NCI-H510A treated with DMSO at 0.1 percent for 48 hours (cell line): ENCODE results near the gene PHOSPHO2.

Source experiments
- DNase-seq: peaks from one replicate; lab custom pipeline; 2025; lab: John Stamatoyannopoulos, UW

PHOSPHO2 gene

DNA sequence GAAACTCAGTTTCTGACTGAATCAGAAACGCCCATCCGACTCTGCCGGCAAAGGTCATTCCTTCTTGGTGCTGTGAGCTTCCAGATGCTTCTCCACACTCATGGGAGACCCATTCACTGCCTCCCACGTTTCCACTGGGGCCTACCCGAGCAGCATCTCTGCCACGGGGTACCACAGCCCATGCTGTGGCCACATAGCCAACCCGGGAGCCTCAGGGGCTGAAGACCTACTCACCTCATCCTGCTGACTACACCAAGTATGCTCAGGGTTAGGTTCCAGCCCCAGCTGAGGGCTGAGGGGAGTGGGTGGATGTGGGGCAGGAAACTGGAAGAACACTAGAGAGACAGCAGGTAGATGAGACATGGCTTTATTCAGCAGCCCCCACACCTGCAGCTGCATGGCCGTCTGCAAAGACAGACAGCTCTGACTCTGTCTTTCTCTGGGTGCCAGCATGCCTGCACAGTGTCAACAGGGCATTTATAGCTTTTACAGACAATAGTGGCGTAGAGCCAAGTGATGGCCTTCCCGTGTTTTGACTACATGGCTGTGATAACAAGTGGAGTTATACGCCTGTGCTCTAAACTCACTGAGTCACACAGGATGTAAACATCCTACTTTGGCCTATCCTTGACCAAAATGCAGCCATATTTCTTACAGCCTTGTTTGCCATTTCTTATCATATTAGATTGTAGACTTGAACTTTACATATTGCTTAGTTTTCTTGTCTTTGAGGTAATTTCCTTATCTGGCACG lies 22.8 kb downstream of the PHOSPHO2 start:
- DNase-seq = peak; percentile 82

DNA sequence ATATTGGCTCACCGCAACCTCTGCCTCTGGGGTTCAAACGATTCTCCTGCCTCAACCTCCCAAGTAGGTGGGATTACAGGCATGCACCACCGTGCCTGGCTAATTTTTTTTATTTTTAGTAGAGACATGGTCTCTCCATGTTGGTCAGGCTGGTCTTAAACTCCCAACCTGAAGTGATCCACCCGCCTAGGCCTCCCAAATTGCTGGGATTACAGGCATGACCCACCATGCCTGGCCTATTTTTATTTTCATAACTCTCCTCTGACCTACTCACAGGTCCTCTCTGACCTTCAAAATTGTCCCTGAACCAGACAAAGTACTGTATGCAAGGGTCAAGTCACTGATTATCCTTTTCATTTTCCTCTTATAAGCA lies 23.4 kb downstream of the PHOSPHO2 start:
- DNase-seq = no peak

DNA sequence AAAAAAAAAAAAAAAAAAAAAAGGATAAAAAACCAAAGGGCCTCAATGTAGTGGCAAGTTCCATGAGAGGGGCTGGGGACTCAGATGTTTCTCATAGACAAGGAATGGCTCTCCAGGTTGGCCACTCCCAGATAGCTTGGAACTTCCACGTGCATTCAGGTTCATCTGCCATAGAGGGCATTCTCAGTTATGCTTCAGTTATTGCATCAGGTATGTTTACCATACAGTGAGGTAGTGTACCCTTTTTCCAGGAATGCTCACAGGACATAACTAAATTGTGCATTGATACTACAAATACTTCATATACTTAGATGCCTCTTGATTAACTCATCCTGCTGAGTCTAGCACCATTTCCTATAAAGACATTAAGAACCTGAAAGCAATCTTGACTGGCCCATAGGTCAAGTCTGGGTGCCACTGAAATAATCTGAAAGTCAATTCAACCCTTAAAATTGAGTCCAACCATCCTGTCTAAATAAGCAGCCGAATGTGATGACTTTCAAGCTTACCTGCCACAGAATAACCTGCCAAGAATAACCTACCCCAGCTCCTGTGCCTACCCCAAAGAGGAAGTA lies 24.7 kb downstream of the PHOSPHO2 start:
- DNase-seq = peak; percentile 33

DNA sequence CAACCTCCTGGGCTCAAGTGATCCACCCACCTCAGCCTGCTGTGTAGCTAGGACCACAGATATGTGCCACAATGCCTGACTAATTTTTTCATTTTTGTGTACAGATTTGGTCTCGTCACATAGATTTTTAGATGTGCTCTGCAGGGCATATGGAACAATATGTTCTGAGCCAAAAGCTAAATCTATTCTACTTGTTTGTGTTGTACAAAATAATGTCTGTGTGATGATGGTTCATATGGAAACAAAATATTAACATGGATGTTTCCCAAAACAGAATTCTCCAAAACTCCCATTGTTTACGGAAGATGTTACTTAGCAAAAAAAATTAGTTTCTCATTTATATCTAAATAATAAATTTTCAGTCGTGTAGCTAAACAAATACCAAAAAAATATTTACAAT lies 26.7 kb downstream of the PHOSPHO2 start:
- DNase-seq = no peak

DNA sequence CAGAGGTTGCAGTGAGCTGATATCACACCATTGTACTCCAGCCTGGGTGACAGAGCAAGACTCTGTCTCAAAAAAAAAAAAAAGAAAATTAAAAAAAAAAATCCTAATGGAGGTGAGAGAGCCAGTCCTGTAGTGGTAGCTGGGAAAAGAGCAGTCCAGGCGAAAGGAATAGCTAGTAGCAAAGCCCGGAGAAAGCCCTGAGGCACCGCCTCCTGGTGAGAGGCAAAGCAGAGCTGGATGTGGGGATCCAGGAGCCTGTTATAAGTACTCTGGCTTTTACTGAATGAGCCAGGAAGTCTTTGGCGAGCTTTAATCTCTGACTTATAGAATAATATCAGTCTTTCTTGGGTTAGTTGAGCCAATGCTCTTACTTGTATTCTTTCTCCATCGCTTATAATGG lies 32.8 kb downstream of the PHOSPHO2 start:
- DNase-seq = peak; percentile 26

DNA sequence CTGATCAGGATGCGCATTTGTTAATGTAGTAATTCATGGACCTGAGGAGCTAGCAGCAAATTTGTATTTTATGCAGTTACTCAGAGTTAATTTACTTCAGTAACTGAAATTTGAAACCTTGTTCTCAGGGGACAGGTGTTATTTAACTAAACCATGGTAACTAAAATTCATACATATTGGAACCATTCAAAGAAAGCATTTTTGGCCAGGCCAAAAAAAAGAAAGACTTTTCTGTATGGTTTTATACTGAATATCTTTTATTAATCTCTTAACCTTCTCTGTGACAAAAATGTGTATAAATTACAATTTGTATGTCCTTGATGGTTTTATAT lies 35.0 kb downstream of the PHOSPHO2 start:
- no peak for DNase-seq

DNA sequence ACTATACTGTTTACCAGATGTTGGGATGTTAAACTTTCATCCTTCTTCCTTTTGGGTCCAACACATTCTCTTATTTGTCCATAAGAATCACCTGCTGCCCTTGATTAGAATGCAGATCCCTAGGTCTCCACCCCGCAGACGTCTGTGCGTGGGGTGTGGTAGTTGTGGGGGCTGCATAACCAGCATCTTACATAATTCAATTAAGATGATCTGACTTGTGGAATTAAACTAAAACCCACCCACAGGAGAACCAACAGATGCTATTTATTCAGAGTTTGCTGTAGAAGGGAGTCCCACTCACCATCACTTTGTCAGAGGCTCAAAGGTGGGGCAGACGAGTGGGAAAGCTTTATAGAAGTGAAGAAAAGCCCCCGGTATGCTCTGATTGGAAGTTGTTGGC lies 37.8 kb downstream of the PHOSPHO2 start:
- DNase-seq = no peak

DNA sequence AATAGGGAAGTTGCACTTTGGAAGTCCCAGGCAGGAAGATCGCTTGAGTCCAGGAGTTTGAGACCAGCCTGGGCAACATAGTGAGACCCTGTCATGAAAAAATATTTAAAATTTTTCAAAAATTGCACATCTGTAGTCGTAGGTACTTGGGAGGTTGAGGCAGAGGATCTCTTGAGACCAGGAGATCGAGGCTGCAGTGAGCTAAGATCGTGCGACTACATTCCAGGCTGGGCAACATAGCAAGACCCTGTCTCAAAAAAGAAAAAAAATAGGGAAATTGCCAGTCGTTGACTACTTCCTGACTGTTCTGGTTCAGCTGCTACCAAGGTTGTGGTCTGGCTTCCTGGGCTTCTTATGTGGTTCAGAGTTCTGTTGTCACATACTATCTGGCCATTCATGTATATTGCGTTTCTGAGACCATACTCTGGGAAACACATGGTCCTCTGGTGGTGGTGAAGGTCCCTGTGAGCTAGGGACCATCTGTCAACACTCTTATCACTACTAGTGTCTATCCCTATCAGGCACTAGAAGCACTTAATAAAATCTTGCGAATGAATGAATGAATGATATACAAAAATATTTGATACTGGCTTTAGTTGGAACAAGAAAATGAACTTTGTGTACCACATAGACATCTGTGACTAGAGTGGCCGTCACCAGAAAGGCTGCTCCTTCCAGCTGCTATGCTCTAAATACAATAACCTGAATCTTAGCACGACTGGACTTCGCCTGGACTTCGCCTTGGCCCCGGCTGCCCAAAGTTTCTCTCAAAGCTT lies 38.5 kb downstream of the PHOSPHO2 start:
- no peak for DNase-seq

DNA sequence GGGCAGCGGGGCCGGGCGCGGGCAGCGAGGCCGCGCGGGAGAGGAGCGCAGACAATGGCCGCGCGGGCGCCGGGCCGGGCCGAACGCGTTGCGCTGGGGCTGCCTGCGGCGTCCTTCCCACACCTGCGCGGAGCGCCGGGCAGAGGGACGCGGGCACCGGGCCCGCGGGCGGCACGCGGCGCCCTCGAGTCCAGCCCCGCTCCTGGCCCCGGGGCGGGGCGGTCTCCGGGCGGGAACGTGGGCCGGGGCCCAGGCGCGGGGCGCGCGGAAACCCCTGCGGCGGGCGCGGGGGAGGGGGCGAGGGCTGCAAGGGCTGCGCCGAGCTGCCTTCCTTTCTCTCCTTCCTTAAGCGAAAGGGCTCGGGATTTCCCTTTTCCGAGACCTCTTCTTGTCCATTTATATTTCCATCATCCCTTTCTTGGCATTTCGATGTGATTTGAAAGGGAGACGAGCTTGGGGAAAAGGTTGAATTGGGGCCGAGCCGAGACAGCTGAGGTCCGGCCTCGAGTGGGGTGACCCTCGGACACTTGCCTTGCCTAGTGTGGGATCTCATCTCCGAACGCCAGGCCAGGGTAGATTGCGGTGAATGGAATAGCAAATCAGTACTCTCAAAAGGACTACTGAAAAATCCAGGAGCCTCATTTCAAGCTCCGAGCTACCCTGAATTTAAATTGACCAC lies 40.0 kb downstream of the PHOSPHO2 start:
- DNase-seq = peak; percentile 68

DNA sequence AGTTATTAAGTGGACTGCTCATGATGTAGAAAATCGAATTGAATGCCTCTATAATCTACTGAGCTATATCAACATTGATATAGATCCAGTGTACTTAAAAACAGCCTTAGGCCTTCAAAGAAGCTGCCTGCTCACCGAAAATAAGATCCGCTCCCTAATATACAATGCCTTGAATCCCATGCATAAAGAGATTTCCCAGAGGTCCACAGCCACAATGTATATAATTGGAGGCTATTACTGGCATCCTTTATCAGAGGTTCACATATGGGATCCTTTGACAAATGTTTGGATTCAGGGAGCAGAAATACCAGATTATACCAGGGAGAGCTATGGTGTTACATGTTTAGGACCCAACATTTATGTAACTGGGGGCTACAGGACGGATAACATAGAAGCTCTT lies 41.4 kb downstream of the PHOSPHO2 start:
- DNase-seq = no peak

DNA sequence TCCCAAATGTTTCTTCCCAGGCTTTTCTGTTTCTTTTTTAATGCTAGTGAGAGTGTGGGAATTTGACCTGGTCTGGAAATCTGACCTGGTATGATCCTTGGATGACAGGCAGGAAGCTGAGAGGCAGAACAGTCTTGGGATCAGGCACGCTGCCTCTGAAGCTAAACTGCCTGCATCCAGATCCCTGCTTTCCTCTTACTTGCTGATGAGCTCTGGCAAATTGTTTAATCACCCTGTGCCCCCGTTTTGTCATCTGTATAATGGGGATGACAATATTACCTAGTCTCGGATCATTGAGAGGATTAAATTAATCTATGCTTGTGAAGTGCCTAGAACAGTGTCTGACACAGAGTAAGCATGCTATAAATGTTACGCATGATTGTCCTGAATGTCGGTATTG lies 42.6 kb downstream of the PHOSPHO2 start:
- no peak for DNase-seq

DNA sequence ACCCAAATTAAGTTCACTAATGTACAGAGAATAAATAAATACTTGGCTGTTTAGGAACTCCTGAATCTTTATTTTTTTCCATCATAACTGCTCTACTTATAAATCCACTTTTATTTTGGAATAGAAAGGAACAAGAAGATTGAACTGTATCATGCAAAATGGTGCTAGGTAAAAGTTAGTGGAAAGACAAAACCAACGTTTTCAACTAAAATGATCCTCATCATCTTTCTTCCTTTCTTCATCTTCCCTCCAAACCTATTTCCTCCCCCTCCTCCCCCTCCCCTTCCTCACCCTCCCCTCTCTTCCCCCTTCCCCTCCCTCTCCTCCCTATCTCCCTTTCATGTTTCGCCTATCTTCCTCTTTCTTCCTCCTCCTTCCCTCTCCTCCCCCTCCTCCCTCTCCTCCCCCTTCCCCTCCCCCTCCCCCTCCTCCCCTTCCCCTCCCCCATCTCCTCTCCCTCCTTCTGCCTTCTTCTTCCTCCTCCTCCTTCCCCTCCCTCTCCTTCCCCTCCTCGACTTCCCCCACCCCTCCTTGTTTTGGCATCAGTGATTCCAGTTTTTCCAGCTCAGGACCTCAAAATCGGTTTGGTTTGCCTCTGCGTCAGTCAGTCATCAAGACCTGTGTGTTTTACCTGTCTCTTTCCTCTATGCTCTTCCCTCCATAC lies 44.4 kb downstream of the PHOSPHO2 start:
- DNase-seq = no peak

DNA sequence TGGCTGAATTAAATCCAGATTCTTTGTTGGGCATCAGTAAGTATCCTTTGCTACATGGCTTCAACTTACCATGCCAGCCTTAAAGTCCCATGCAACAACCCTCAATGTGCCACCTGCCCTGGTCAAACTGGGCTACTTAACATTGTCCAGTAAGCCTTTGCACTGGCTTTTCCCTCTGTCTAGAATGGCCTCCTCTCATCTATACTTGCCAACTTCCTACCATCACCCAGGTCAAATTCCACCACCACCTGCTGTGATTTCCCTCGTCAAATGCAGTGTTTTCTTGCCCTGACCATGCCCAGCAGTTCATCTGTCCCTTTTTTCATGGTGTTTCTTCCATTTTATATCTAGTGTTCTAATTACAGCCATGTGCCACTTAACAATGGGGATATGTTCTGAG lies 45.1 kb downstream of the PHOSPHO2 start:
- peak; percentile 31 for DNase-seq

DNA sequence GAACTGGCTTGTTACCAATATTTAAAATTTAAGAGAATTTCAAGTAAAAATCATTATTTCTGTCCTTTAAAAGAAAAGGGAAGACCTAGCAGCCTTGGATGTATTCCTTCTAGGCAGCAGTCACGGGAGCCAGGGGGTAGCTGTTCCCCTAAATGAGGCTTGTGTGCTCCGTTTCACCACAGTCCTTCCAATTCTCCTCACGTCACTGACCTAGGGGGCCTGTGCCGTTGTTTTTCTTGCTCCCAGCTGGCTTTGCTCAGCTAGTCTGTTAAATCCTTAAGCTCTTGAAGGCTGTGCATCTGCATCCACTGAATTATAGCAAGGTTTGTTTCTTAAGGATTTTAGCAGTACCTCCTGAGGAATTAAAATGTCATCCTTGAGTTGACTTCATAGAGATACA lies 49.3 kb downstream of the PHOSPHO2 start:
- no peak for DNase-seq

DNA sequence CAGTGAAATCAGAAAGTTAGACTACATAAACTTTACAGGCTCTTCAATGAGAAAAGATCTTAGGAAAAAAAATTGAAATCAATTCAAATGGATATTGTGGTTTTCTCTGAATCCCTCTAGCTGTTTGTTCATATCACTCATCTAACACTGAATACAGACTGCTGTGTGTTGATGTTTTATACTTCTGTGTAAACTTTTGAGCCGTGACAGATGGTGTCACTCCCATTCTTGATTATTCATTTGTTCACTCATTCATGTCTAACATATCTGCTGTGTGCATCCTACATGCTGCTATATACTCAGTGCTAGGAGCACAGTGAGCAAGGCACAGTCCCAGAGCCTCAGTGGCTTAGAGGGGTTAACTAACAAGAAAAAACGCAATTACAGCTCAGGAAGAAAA lies 52.0 kb downstream of the PHOSPHO2 start:
- no peak for DNase-seq

DNA sequence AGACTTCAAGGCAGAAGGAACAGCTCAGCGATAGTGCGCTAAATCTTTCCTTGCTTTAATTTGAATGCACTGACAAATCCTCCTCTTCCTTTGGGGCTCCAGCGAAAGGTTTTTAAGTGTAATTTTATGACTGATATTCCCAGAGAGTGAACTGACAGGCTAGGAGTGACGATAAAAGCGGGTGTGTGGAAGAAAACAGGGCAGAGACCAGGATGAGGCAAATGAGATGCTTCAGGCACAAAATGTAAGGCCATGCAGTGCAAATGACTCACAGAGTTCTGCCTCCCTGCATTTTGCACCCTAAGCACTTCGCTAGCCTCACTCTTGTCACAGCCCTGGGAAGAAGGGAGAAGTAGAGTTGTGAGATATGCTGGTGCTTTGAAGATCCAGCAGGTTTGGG lies 54.0 kb downstream of the PHOSPHO2 start:
- no peak for DNase-seq
